Dermis blood vessel endothelial cell (primary cell): ENCODE data around the gene GPR61. TPM values are rescaled to one million over a fixed set of nuclear protein-coding genes. Genes with fewer than 3 reads are reported as not detected.

ENCODE experiments used
- DNase-seq: peaks from one replicate; pipeline ENCODE4 v3.0.0; 2010
- total RNA-seq: library from RNA; depleted of rRNA; stranded (reverse); fragments of >200 nt; gene quantifications from 2 replicates; pipeline ENCODE4 v1.2.3, GENCODE V29; 2014

GPR61 gene, protein sequence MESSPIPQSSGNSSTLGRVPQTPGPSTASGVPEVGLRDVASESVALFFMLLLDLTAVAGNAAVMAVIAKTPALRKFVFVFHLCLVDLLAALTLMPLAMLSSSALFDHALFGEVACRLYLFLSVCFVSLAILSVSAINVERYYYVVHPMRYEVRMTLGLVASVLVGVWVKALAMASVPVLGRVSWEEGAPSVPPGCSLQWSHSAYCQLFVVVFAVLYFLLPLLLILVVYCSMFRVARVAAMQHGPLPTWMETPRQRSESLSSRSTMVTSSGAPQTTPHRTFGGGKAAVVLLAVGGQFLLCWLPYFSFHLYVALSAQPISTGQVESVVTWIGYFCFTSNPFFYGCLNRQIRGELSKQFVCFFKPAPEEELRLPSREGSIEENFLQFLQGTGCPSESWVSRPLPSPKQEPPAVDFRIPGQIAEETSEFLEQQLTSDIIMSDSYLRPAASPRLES
- total RNA-seq: under 0.01 TPM in 1 of 2 replicates, not detected in the other

DNA sequence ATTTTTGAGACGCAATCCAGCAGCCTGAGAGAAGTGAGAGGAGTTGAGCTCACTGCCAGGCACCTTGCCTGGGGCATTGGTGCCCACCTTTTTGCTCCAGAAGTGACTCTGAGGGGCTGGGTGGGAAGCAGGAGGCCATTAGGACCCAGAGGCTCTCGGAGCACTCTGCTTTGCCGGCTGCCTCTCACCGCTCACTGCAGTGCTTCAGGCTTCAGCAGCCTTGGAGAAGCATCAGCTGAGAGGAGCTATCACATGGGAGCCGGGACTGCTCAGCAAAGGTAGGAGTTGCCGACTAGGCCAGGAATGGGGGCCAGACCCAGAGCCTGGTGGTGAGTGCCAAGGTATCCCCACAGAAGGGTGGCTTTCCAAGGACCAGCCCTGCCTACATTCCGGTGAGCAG, at the start of gene GPR61:
Gene GPR61 (plus strand): TSS at position 197 of the 400 bp plus-strand sequence. CDS start 3,151 bp downstream, outside the sequence.
- no peak for DNase-seq

DNA sequence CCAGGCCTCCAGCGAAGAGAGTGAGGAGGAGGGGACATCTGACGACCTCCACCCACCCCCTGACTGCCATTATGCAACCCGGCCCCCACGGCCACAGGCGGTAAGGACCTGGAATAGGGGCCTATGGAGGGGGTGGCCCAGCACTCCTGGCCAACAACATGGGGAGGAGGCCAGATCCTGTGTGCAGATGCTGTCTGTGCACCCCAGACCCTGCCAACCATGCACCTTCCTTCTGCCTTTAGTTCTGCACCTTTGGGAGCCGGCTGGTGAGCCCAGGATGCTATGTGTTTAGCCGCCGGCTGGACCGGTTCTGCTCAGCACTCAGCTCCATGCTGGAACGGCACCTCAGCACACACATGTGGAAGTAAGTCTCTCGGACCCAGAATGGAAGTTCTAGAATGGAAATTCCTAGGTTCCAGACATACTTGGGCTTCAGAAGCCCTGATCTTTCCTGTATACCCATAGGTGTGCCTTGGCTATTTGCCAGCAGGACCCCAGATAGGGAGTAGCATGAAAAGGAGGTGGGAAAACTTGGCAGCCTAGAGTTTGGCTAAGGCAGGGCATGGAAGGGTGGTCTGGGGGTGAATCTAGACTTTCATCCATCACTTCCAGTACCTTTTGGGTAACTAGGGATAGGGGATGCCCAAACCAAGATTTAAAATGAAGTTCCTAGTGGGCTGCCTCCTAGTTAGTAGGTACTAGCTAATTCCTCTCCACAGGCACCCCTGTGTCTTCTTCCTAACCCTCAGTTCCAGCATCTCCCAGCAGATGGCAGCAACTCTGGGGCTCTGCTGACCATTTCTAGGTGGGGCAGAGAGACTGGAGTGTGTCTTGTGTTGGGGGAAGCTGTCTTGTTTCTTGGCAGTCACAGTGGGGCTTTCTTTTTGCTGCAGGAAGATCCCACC, 49.4 kb upstream of the GPR61 start:
- DNase-seq: peak; percentile 83

DNA sequence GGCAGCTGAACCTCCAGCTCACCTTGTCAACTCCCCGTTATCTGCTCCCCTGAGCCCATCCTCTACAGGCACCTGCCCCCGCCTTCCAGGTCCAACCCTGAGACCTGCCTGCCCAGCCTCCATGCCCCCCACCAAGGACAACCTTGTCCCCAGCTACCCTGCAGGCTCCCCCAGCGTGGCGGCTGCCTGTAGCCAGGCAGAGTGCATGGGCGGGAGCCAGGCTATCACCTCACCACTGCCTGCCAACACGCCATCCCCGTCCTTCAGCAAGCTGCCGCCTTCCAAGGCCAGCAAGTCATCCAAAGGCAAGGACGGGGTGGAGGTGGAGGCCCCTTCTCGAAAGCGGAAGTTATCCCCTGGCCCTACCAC, 48.8 kb upstream of the GPR61 start:
- no peak for DNase-seq

DNA sequence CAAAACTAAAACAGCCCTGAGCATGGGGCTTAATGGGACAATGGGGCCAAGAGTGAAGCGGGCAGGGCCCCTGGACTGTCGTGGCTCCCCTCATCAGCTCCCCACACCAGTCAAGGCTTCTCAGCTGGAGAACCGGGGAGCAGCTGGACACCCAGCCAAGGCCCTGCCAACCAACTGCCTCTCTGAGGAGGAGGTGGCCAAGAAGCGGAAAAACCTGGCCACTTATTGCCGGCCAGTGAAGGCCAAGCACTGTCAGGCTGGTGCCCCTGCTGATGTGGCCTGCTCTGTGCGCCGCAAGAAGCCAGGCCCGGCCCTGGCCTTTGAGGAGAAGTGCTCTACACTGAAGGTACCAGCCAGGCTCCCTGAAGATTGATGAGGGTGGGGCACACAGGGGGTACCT, 48.3 kb upstream of the GPR61 start:
- DNase-seq: no peak

DNA sequence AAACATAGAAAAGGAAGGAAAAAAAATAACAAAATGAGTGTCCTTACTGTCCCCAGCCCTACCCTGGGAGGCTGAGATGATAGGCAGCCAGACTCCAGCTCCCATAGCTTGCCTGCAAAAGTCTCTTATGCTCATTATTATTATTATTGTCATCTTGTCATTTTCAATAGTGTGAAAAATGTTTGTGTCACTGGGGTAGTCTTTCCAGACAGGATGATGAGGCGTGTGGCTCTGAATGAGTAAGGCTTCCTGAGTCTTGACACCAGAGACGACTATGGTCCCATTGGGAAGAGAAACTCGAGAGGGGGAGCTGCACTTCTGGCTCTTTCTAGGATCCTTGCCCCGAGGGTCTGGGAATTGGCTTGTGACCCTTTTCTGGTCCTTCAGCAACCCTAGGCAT, 46.9 kb upstream of the GPR61 start:
- peak; percentile 24 for DNase-seq

DNA sequence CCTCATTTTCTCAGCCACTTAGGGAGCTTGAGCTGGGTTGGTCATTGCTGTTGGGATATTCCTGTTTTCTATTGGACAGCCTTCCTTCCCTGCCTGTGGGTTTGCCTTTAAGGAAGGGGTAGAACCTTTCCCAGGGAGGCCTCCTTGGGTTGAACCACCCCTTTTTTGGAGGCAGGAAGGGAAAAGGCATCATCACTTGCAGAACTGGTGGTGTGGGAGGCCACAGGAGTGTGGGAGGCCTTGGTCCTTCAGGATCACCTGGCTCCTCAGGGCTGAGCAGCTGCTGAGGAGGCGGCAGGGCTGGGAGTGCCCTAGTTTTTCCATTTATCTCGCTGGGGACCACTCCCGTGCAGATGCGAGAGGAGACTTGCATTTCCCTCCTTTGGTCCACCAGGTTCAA, 46.4 kb upstream of the GPR61 start:
- DNase-seq: no peak

DNA sequence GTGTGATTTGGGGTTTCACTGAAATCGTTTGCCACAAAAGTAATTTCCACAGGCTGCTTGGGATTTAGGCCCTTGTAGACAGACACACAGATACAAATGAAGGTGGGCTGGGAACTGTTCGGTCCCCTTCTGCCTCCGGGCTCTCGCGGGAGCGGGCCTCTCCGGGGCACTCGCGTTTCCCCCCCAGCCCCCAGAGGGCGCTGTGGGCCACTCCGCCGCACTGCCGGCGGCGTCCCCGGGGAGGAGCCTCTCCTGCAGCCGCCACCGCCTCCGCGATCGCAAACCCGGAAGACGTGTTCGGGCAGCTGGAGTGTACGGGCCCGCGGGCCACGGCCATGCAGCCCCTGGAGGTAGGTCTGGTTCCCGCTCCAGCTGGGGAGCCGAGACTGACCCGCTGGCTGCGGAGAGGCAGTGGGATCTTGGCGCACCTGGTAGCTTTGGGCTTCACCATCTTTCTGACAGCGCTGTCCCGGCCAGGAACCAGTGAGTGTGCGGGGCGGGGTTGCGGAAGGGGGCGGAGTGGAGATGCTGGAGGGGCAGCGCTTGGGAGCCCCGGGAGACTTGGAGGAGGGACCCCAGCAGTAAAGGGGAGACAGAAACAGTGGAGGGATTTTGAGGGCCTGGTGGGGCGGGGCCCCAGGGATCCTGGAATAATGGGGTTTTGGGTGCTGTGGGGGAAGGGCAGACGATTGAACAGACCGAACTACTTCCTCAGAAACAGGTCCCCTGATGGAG, 45.7 kb upstream of the GPR61 start, which contains the start of gene CYB561D1:
Gene CYB561D1 (plus strand): TSS at position 290 of the 735 bp plus-strand sequence. CDS start 46 bp downstream, at position 336.
- DNase-seq: peak; percentile 91

DNA sequence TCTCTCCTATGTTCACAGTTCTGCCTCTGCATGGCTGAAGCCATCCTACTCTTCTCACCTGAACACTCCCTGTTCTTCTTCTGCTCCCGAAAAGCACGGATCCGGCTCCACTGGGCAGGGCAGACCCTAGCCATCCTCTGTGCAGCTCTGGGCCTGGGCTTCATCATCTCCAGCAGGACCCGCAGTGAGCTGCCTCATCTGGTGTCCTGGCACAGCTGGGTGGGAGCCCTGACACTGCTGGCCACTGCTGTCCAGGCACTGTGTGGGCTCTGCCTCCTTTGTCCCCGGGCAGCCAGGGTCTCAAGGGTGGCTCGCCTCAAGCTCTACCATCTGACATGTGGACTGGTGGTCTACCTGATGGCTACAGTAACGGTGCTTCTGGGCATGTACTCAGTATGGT, 43.9 kb upstream of the GPR61 start:
- no peak for DNase-seq

DNA sequence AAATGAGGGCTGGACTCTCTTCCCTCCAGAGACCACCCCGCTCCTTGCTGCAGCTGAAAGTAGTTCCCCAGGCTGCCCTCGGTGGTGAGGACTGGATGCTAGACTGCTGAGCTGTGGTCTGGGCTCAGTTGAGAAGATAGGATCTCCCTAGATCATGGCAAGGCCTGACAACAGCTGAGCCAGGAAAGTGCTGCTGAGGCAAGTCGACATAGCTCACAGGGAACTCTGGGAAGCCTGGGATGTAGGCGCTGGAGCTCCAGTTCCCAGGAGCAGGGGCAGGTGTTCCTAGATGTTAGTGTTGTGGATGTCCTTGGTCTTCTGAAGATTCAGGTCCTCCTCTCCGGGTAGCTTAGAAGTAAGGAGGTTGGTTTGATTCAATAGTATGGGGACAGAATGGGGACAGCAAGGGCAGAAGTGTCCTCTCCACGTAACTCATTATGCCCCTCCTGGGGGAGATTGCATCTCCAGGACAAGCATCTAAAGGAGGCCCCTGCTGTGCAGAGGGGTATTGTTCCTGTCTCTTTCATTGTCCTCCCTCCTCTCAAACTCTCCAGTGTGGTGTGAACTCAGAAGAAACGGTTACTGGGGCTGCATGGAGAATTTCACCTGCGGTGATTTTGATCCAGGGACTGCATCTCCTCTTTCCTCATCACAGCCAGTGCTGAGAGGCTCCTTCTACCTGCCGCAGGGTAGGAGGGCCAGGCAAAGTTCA, 42.1 kb upstream of the GPR61 start:
- DNase-seq: no peak

DNA sequence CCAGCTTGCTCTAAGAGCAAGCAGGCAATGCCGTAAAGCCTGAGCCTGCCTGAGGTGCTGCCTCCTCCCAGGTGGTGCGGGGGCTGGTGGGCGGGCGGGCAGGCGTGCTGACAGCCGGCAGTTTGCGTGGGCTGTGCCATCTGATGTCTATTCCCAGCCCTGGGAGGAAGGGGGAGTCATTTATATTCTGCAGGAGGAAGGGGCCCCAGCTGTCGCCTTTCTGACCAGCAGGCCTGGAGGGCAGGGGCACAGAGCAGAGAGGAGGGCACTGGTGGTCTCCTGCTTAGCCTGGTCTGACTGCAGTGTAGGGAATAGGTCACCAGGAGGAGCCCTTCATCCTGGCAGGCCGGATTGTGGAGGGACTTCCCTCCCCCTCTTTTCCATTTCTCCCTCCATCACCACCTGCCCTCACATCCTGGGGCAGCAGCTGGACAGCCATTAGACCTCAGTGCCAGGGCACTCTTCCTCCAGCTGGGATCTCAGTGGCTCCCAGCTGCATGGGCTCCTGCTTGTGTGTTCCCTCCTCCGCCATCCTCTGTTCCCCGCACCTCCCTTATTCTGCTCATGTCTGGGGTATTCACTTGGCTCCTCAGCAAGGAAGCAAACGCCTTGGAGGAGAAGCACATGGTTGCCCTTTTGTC, 41.4 kb upstream of the GPR61 start:
- DNase-seq: peak; percentile 59

DNA sequence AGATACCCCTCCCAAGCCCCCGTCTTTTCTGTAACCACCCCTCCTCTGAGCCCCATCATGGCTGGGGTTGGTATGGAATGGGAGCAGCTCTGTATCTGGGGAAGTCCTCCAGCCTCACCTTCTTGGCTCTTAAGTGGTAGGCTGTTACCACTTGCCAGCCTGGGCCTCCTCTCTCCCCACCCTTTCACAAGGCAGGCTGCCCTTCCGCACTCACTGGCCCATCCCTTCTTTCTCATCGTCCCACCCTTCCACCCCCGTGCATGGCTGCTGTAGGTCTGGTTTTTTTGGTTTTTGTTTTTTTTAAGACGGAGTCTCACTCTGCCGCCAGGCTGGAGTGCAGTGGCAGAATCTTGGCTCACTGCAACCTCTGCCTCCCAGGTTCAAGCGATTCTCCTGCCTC, 40.6 kb upstream of the GPR61 start:
- DNase-seq: no peak

DNA sequence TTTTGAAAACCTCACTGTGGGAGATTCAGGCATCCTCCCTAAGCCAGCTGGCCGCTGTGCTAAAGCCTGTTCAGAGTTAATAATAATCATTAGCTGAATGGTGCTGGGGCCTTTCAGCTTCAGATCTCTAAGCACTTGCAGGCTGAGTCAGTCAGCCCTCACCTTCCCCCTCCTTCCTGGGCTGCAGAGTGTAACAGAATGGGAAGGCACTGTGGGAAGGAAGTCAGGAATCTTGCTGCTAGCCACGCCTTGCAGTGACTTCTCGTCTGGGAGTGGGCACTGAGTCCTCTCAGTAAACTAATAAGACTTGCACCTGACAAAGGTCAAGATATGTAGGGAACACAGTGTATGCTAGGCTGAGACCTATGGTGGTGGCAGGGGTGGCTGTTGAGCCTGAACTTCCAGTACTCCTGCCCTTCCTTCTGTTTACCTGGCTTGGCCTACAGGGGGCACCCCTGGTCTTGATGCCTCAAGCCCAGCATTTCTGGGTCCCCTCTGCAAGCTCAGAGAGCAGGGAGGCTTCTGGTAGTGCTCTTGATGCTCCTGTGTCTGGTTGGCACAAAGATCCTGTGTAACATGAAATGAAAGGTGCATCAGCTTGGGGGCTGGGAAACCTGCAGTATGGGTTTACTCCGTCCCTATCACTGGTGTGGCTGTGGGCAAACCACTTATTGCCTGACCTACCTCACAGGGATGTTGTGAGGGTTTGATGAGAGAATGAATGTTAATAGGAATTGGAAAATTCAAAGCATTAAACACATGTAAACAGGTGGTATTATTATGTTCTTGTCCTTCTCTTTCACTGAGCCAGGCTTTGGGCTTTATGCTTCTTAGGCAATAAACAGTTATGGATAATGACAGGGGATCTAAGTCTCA, 39.8 kb upstream of the GPR61 start:
- DNase-seq: peak; percentile 66

DNA sequence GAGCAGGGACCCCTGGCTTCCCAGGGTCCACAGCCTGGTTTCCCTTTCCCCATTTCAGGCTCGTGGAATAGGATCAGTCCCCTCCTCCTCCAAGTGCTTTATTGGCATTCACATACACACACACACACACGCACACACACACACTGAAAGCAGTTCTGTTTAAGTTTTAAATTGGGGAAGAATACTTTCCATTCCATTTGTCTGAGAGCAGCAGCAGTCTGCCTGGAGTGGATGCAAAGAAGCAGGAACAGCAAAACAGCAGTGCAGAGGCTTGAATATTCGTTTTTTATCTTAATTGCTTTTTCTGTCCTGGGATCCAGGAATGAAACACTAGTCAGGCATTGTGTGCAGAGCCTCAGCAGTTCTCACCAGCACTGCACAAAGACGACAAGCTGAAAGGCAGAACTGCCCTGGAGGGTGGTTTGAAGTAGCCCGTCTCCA, 38.7 kb upstream of the GPR61 start:
- DNase-seq: no peak

DNA sequence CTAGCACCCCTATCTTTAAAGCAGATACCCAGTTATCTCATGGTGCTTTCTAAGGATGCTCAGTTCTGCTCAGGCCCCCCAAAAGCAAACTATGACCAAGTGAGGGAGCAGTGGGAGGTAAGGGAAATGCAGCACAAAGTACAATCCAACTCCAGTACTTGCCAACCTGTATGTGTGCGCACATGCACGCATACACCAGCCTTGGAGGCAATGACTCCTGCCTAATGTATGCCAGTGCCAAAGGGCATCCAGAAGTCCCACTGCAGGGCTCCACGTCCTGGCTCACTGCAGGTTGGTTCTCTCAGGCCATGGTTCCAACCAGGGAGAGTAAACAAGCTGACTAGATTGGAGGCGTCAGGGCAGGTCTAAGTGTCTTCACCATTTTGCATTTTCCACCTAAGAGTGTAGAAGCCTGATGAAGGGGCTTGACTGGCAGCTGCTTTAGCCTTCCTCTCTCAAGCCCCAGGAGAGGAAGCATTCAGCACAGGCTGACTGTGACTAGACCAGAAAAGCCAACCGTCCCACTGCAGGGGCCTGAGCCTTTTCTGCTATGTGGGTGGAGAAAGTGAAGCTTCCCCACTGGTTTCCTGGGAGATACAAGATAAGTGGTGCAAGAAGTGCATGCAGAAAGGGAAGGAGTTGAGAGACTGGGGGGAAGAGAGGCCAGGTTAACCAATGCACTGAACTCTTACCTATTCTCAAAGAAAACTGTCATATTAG, 37.9 kb upstream of the GPR61 start:
- DNase-seq: no peak

DNA sequence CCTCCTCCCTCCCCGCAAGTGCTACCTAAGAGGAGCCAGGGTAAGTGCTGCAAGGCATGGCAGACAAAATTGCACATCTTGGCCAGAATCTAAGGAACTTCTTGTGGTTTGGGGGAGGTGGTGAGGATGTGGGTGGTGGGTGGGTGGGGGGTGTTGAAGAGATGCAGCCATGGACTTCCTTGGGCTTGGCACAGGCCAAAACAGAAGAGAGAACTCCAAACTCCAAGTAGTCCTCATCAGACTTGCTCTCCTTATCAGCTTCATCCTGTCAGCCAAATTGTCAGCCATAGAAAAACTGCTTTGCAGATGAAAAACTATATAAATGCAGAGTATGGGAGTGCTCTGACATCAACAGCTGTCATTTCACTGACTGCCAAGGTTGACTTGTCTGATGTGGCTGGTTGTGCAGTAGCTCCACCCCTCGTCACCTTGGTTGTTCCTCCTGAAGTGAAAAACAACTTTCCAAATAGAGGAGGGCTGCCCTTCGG, 37.3 kb upstream of the GPR61 start:
- DNase-seq: no peak

DNA sequence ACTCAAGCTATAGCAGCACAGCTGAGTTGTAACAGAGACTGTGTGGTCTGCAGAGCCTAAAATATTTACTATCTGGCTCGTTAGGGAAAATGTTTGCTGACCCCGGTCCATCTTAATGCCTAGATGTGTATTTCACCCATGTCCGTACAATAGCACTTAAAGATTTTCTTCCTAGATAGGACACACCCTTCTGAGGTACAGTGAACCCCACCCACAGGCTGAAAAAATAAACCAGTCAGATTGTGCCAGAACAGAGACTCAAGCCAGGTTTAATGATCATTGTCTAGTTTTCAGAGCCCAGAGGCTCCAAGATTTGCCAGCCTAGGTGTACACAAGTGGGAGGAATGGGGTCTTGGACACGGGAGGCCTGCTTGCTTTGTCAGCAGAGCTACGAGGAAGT, 35.7 kb upstream of the GPR61 start:
- DNase-seq: no peak

DNA sequence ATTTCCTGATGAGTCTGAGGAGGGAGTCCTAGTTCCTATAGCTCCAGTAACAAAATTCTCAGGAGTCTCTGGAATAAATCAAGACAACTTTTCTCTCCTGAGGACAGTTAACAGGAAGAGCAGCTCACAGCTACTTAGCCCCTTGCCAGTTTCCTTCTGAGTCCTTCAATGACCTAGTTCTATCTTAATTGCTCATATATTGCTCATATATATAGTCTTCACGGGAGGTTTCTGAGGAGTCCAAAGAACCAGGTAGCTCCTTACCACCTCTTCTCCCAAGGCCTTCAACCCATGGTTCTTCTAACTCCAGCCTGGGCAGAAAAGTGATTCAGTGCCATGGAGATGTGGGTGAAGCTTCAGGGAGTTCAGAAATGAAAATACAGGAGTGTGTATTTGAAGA, 34.7 kb upstream of the GPR61 start:
- no peak for DNase-seq

DNA sequence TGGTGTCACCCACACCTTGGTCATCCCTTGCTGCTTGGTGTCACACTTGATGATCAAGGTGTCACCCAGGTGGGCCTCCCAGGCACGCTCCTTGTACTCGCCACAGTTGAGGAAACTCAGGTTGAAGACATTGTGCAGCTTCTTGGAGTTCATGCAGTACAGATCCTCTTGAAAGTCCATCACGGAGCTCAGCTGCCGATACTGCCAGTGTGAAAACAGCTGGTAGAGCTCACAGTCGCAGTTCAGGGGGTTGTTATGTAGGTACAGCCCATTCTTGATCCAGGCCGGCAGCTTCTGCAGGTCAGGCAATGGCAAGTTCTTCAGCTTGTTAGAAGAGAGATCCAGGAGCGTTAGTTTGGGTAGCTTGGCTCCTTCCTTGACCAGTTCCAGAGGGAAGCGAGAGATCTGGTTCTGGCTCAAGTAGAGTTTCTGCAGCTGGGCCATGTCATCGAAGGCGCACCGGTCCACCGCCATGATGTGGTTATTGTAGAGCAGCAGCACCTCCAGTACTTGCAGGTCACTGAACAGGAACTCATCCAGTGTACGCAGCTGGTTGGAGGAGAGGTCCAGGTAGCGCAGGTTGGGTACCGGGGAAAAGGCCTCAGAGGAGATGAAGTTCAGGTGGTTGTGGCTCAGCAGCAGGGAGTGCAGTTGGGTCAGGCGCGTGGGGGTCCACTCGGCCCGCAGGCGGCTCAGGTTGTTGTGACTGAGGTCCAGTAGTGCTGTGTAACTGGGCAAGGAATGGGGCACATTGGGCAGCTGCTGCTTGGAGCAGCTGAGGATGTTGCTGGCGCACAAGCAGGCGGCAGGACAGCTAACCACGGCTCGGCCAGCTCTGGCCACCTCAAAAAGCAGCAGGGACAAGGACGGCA, 31.4 kb upstream of the GPR61 start:
- DNase-seq: no peak

DNA sequence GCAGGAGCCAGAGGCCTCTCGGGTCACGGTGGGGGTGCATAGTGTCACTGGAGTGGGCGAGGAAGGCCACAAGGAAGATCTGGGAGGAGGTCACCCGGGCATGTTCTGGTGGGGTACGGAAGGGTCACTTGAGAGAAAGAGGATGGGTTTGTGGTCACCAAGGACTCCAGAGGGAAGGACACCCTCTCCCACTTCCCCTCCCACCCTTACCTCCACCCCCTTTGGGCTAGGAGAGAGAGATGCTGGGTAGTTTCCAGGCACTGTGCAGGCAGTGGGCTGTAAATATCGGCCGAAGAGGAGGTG, 30.8 kb upstream of the GPR61 start:
- DNase-seq: no peak
